Sigmoid colon (tissue), 7 donors: ENCODE data around the gene ZKSCAN8. TPM values are rescaled to one million over a fixed set of nuclear protein-coding genes. Genes with fewer than 3 reads are reported as not detected.
"Not testable (repeated sequence)": the region's sequence is repeated elsewhere in the genome, so short reads cannot be mapped to it uniquely, and the experiment has no call there.

Experiments
- DNase-seq: peaks from one replicate; pipeline ENCODE4 v3.0.0-alpha.2; 2019
- H3K27ac ChIP-seq, 4 donors: fragments of 200-600 bp; sonication (generic); one replicate each; pipeline ENCODE4 v1.5.1; 2016 to 2019; ENCODE audit warnings: mild to moderate bottlenecking in 1 of 4
- H3K27me3 ChIP-seq, 3 donors: fragments of 200-600 bp; sonication (generic); one replicate each; pipeline ENCODE4 v1.5.1; 2019; ENCODE audit warnings: mild to moderate bottlenecking in 1 of 3
- H3K36me3 ChIP-seq, 4 donors: fragments of 200-600 bp; sonication (generic); one replicate each; pipeline ENCODE4 v1.5.1; 2016 to 2019
- H3K4me1 ChIP-seq, 4 donors: fragments of 200-600 bp; sonication (generic); one replicate each; pipeline ENCODE4 v1.5.1; 2017 to 2019
- H3K4me3 ChIP-seq, 4 donors: fragments of 200-600 bp; sonication (generic); one replicate each; pipeline ENCODE4 v1.5.1; 2017 to 2019; ENCODE audit warnings: mild to moderate bottlenecking in 2 of 4, moderate library complexity in 1 of 4
- H3K9me3 ChIP-seq, 4 donors: fragments of 200-600 bp in 3 of 4; sonication (generic) in 3 of 4; one replicate each; pipeline versions ENCODE4 v1.5.1 to v1.6.1; 2013 to 2019
- CTCF ChIP-seq, 4 experiments: fragments of 450-650 bp in 3 of 4; fragments of 200-600 bp in 1 of 4; IDR thresholded peaks; one replicate each; pipeline ENCODE4 v1.5.1; 2016 to 2019; ENCODE audit warnings: antibody characterized with exemption in 4 of 4, mild to moderate bottlenecking in 3 of 4, moderate library complexity in 2 of 4
- EP300 ChIP-seq, 4 donors: sonication (generic); formaldehyde crosslinking; IDR thresholded peaks; one replicate each; pipeline ENCODE4 v1.6.1; 2017; ENCODE audit warnings: antibody characterized with exemption in 4 of 4
- POLR2A ChIP-seq, 2 donors: fragments of 450-650 bp; IDR thresholded peaks; one replicate each; pipeline ENCODE4 v1.6.1; 2016; ENCODE audit warnings: antibody characterized with exemption in 2 of 2, mild to moderate bottlenecking in 2 of 2, moderate library complexity in 2 of 2
- POLR2AphosphoS5 ChIP-seq, 4 donors: sonication (generic); formaldehyde crosslinking; IDR thresholded peaks; one replicate each; pipeline ENCODE4 v1.6.1; 2017; ENCODE audit warnings: antibody characterized with exemption in 4 of 4
- WGBS, 2 donors: extraction: QIAGEN DNeasy Blood & Tissue Kit; methylation state at CpG; one replicate each; pipeline ENCODE4 v1.1.7; 2013; 5-methylcytosine and 5-hydroxymethylcytosine counted together
- intact Hi-C: fragments of 100-400 bp; cut with DNase I; formaldehyde crosslinking; loops from one replicate; pipeline ENCODE4 v1.15.1; 2023
- polyA plus RNA-seq, 3 donors: library from polyadenylated mRNA; stranded (reverse); fragments of 200-250 nt; gene quantifications; one replicate each; pipeline ENCODE4 v1.2.3, GENCODE V29; 2013
- total RNA-seq, 4 donors: library from RNA; depleted of rRNA; stranded (reverse); fragments of >200 nt; gene quantifications; one replicate each; pipeline ENCODE4 v1.1.0, GENCODE V29; 2016
- donor health status: healthy with polysubstance abuse.
- donor health status: Bipolar disorder and iron deficiency.
- donor health status: healthy.

ZKSCAN8 gene
- total and polyA plus RNA-seq, 7 donors = 1.6 to 24.9 (median 20.7) TPM

GRCh38 chr6:28121876-28122275 is 19.8 kb upstream of the ZKSCAN8 start:
- TF ChIP-seq POLR2AphosphoS5 (IDR thresholded peaks at IDR 0.05) (no peak), POLR2A (IDR thresholded peaks at IDR 0.05) (no peak), EP300 (IDR thresholded peaks at IDR 0.05) (no peak), CTCF (IDR thresholded peaks at IDR 0.05) (no peak)
- intact Hi-C loops = loop anchor here (5.0 kb wide), 1 partner anchor 40 kb away; the partner anchor contains the start of gene ZNF165
- no peak overlapping the region for H3K27ac ChIP-seq
- no peak for DNase-seq
- peaks cover 2 to 52% (median 10%) of the 10 kb centered on the region in 4 donors for H3K36me3 ChIP-seq
- 95% methylated on average over 2 of the region's 2 CpGs for WGBS, 2 donors
- peaks cover 0 to 12% (median 5%) of the 10 kb centered on the region in 4 donors for H3K4me1 ChIP-seq
- H3K9me3 ChIP-seq = no peaks in the 10 kb centered on the region
- no peaks in the 10 kb centered on the region for H3K27me3 ChIP-seq
- no peak overlapping the region for H3K4me3 ChIP-seq

DNA sequence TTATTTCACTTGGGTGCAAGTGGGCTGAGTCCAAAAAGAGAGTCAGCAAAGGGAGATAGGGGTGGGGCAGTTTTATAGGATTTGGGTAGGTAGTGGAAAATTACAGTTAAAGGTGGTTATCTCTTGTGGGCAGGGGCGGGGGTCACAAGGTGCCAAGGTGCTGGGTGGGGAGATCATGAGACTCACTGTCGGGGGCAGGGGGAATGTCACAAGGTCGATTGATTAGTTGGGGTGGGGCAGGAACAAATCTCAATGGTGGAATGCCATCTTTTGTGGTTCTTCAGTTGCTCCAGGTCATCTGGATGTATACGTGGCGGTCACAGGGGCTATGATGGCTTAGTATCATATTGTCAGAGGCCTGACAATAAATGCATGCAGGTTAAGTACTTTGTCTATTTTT is 19.4 kb upstream of the ZKSCAN8 start:
- peaks cover 0 to 12% (median 5%) of the 10 kb centered on the region in 4 donors for H3K4me1 ChIP-seq
- WGBS, 2 donors = 88 to 94% methylated on average over 5 of the region's 5 CpGs
- not testable (repeated sequence) for H3K27ac ChIP-seq, DNase-seq, H3K4me3 ChIP-seq, H3K9me3 ChIP-seq, H3K27me3 ChIP-seq
- intact Hi-C loops = loop anchor here (5.0 kb wide), 1 partner anchor 40 kb away; the partner anchor contains the start of gene ZNF165
- H3K36me3 ChIP-seq = peaks cover 0 to 52% (median 9%) of the 10 kb centered on the region in 4 donors

GRCh38 chr6:28124350-28124970 is 17.2 kb upstream of the ZKSCAN8 start, which contains the start of gene ZSCAN16:
Gene ZSCAN16 (plus strand): TSS chr6:28124609. CDS start chr6:28125444, 835 bp downstream.
- 0% methylated on average over 28 of the region's 28 CpGs for WGBS, 2 donors
- peak; percentile 89 for DNase-seq
- Histone ChIP-seq H3K4me1 (peaks cover 0 to 12% (median 5%) of the 10 kb centered on the region in 4 donors), H3K9me3 (no peaks in the 10 kb centered on the region), H3K36me3 (peaks cover 0 to 51% (median 3%) of the 10 kb centered on the region in 4 donors), H3K27me3 (no peaks in the 10 kb centered on the region), H3K27ac (peak within 1 kb of the TSS; percentile 73 to 82 (median 76)), H3K4me3 (peak within 1 kb of the TSS; percentile 56 to 63 (median 62))
- intact Hi-C loops = loop anchor here (5.0 kb wide), 1 partner anchor 42 kb away; the partner anchor contains the start of gene ZNF165
- TF ChIP-seq POLR2A (IDR thresholded peaks at IDR 0.05) = no peak
- TF ChIP-seq CTCF (IDR thresholded peaks at IDR 0.05) = no peak
- no peak for TF ChIP-seq EP300 (IDR thresholded peaks at IDR 0.05)
- TF ChIP-seq POLR2AphosphoS5 (IDR thresholded peaks at IDR 0.05) = peak in 3 of 4 donors; percentile 38 to 58 (median 55)

- 2 to 12% methylated on average over 6 of the region's 6 CpGs for WGBS, 2 donors
- H3K4me3 ChIP-seq = peak overlapping the region; percentile 56 to 63 (median 62)
- H3K27ac ChIP-seq = peak overlapping the region; percentile 73 to 82 (median 76)
- intact Hi-C loops = loop anchor here (5.0 kb wide), 1 partner anchor 43 kb away; the partner anchor contains the start of gene ZNF165
- no peak for DNase-seq
- H3K4me1 ChIP-seq = peaks cover 0 to 12% (median 5%) of the 10 kb centered on the region in 4 donors
- peaks cover 0 to 51% (median 3%) of the 10 kb centered on the region in 4 donors for H3K36me3 ChIP-seq
- H3K27me3 ChIP-seq = no peaks in the 10 kb centered on the region
- TF ChIP-seq CTCF (IDR thresholded peaks at IDR 0.05) (no peak), POLR2AphosphoS5 (IDR thresholded peaks at IDR 0.05) (no peak), POLR2A (IDR thresholded peaks at IDR 0.05) (no peak), EP300 (IDR thresholded peaks at IDR 0.05) (no peak)
- no peaks in the 10 kb centered on the region for H3K9me3 ChIP-seq
These were observed 16.7 kb upstream of the ZKSCAN8 start for GRCh38 chr6:28124971-28125353.

DNA sequence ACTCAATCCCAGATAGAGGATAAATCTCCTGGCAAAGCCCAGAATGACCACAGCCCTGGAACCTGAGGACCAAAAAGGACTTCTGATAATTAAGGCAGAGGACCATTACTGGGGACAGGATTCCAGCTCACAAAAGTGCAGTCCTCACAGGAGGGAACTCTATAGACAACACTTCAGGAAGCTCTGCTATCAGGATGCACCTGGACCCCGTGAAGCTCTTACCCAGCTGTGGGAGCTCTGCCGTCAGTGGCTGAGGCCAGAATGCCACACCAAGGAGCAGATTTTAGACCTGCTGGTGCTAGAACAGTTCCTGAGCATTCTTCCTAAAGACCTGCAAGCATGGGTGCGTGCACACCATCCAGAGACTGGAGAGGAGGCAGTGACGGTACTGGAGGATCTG is 16.3 kb upstream of the ZKSCAN8 start:
- Histone ChIP-seq H3K4me1 (peaks cover 0 to 12% (median 5%) of the 10 kb centered on the region in 4 donors), H3K27me3 (no peaks in the 10 kb centered on the region), H3K36me3 (peaks cover 0 to 51% (median 1%) of the 10 kb centered on the region in 4 donors), H3K4me3 (no peak overlapping the region), H3K9me3 (no peaks in the 10 kb centered on the region), H3K27ac (peak overlapping the region in 2 of 4 donors; percentile 75 to 78)
- DNase-seq = no peak
- no peak for TF ChIP-seq POLR2AphosphoS5 (IDR thresholded peaks at IDR 0.05)
- TF ChIP-seq EP300 (IDR thresholded peaks at IDR 0.05) = no peak
- TF ChIP-seq POLR2A (IDR thresholded peaks at IDR 0.05) = no peak
- no peak for TF ChIP-seq CTCF (IDR thresholded peaks at IDR 0.05)
- 60 to 70% methylated on average over 4 of the region's 4 CpGs for WGBS, 2 donors
- intact Hi-C loops = no loop called here
